Right lobe of liver (tissue), 6 donors: ENCODE data around the gene SCAMP3. TPM values are rescaled to one million over a fixed set of nuclear protein-coding genes. Genes with fewer than 3 reads are reported as not detected.

ENCODE experiments used
- ATAC-seq, 4 donors: fragments of 200-7000 bp; cut with Tn5 transposase; one replicate each; pipeline ENCODE4 v1.9.1; 2020; ENCODE audit warnings: mild to moderate bottlenecking in 4 of 4, moderate library complexity in 4 of 4
- DNase-seq, 3 donors: peaks; one replicate each; pipeline ENCODE4 v3.0.0-alpha.2; 2020
- H3K27ac ChIP-seq, 3 donors: fragments of 200-600 bp; one replicate each; pipeline ENCODE4 v1.8.0; 2022
- H3K27me3 ChIP-seq, 2 donors: fragments of 200-600 bp; one replicate each; pipeline ENCODE4 v1.8.0; 2022
- H3K36me3 ChIP-seq, 4 donors: fragments of 200-600 bp; sonication (generic) in 1 of 4; one replicate each; pipeline versions ENCODE4 v1.5.1 to v1.8.0; 2017 to 2022; ENCODE audit warnings: control low read depth in 1 of 4
- H3K4me1 ChIP-seq, 4 donors: fragments of 200-600 bp; sonication (generic) in 1 of 4; one replicate each; pipeline versions ENCODE4 v1.5.1 to v1.8.0; 2017 to 2022; ENCODE audit warnings: control low read depth in 1 of 4
- H3K4me3 ChIP-seq, 3 donors: fragments of 200-600 bp; one replicate each; pipeline ENCODE4 v1.8.0; 2022
- H3K9me3 ChIP-seq, 4 donors: fragments of 200-600 bp; sonication (generic) in 1 of 4; one replicate each; pipeline versions ENCODE4 v1.5.1 to v1.8.0; 2017 to 2022; ENCODE audit warnings: control low read depth in 1 of 4
- CTCF ChIP-seq, 4 donors: fragments of 200-600 bp in 3 of 4; fragments of 450-650 bp in 1 of 4; IDR thresholded peaks; one replicate each; pipeline versions ENCODE4 v1.5.1 to v1.8.0; 2016 to 2022; ENCODE audit warnings: antibody characterized with exemption in 4 of 4, mild to moderate bottlenecking in 2 of 4
- POLR2A ChIP-seq: fragments of 450-650 bp; IDR thresholded peaks from one replicate; pipeline ENCODE4 v1.6.1; 2017; ENCODE audit warnings: antibody characterized with exemption, mild to moderate bottlenecking
- WGBS: methylation state at CpG from one replicate; pipeline ENCODE4 v1.1.6; 2018; ENCODE audit warnings: low coverage, low lambda C conversion rate; ENCODE audit not compliant: insufficient coverage; ENCODE audit errors: missing lambda C conversion rate; 5-methylcytosine and 5-hydroxymethylcytosine counted together
- intact Hi-C, 2 donors: fragments of 100-400 bp; cut with DNase I; formaldehyde crosslinking; loops; one replicate each; pipeline versions ENCODE4 v1.11.2 to v1.14.1; 2022
- total RNA-seq, 6 experiments: library from RNA; depleted of rRNA in 2 of 6; stranded (reverse); fragments of >200 nt in 2 of 6; fragmentation: NEBNext Ultra II Directional in 3 of 6; extraction: Animal tissue kit (Norgen Biotek cat#: 25700) in 3 of 6; gene quantifications; one replicate each; pipeline versions ENCODE4 v1.1.0 to v1.2.4, GENCODE V29; 2016 to 2023
- donor health status: DM: no; HTN: yes; CAD: no.
- donor health status: DM: no; HTN: no; CAD: no.
- donor health status: DM: no; HTN: no; CAD: no.
- donor health status: DM: no; HTN: yes; CAD: no.
- donor health status: DM: no; HTN: yes; CAD: no.

SCAMP3 gene
- total RNA-seq, 6 experiments from 2014 or later = 27.9 to 63.4 (median 29.2) TPM

GRCh38 chr1:155277902-155278688 is 15.9 kb upstream of the SCAMP3 start:
- Histone ChIP-seq H3K4me1 (no peaks in the 10 kb centered on the region), H3K36me3 (no peaks in the 10 kb centered on the region), H3K27me3 (no peaks in the 10 kb centered on the region), H3K9me3 (no peaks in the 10 kb centered on the region), H3K4me3 (peak overlapping the region; percentile 64 to 73 (median 68)), H3K27ac (no peak overlapping the region)
- TF ChIP-seq POLR2A (no peak), CTCF (IDR thresholded peaks at IDR 0.05) (peak in 3 of 4 donors; percentile 10 to 19 (median 14))
- peak in 2 of 4 donors; percentile 1 to 12 for ATAC-seq
- peak in 2 of 3 donors; percentile 64 to 67 for DNase-seq
- WGBS = 2% methylated on average over 16 of the region's 29 CpGs
- intact Hi-C loops = loop anchor here (5.0 kb wide), 1 partner anchor 44 kb away; the partner anchor contains the start of gene RUSC1 (in 2 of the 2)

GRCh38 chr1:155277070-155277901 is 15.1 kb upstream of the SCAMP3 start, which contains the start of gene HCN3:
HCN3 (plus strand) TSS chr1:155277463; CDS start chr1:155277591, 128 bp downstream.
- H3K4me3 ChIP-seq = peak within 1 kb of the TSS; percentile 64 to 73 (median 68)
- ATAC-seq (peak; percentile 85 to 90 (median 89)), DNase-seq (peak; percentile 99)
- WGBS = 2% methylated on average over 13 of the region's 68 CpGs
- no peaks in the 10 kb centered on the region for H3K36me3 ChIP-seq
- no peak within 1 kb of the TSS for H3K27ac ChIP-seq
- H3K4me1 ChIP-seq = peaks cover 0 to 4% (median 2%) of the 10 kb centered on the region in 4 donors
- H3K27me3 ChIP-seq = no peaks in the 10 kb centered on the region
- no peaks in the 10 kb centered on the region for H3K9me3 ChIP-seq
- no peak for TF ChIP-seq POLR2A
- TF ChIP-seq CTCF (IDR thresholded peaks at IDR 0.05) = peak; percentile 67 to 90 (median 87)
- intact Hi-C loops = loop anchor here (5.0 kb wide), 1 partner anchor 45 kb away; the partner anchor contains the start of gene RUSC1 (in 2 of the 2)

- Histone ChIP-seq H3K4me3 (peak within 1 kb of the TSS; percentile 59 to 80 (median 79)), H3K4me1 (peaks cover 0 to 12% (median 4%) of the 10 kb centered on the region in 4 donors), H3K36me3 (peaks cover 6 to 24% (median 16%) of the 10 kb centered on the region in 4 donors), H3K9me3 (no peaks in the 10 kb centered on the region), H3K27ac (peak within 1 kb of the TSS; percentile 63 to 84 (median 79)), H3K27me3 (no peaks in the 10 kb centered on the region)
- TF ChIP-seq CTCF (IDR thresholded peaks at IDR 0.05) (no peak), POLR2A (peak; percentile 79)
- intact Hi-C loops = no loop called here
- WGBS = 15% methylated on average over 26 of the region's 61 CpGs
- peak; percentile 84 to 89 (median 88) for ATAC-seq
- DNase-seq = peak; percentile 98
These were observed 11.4 kb upstream of the SCAMP3 start, which contains the start of gene CLK2 for GRCh38 chr1:155273343-155274245. CLK2 (minus strand) TSS chr1:155273504; CDS start chr1:155270977, 2,527 bp downstream.
